ENCODE measurements around the gene PIGK.

- TF ChIP-seq, protein P1, sequence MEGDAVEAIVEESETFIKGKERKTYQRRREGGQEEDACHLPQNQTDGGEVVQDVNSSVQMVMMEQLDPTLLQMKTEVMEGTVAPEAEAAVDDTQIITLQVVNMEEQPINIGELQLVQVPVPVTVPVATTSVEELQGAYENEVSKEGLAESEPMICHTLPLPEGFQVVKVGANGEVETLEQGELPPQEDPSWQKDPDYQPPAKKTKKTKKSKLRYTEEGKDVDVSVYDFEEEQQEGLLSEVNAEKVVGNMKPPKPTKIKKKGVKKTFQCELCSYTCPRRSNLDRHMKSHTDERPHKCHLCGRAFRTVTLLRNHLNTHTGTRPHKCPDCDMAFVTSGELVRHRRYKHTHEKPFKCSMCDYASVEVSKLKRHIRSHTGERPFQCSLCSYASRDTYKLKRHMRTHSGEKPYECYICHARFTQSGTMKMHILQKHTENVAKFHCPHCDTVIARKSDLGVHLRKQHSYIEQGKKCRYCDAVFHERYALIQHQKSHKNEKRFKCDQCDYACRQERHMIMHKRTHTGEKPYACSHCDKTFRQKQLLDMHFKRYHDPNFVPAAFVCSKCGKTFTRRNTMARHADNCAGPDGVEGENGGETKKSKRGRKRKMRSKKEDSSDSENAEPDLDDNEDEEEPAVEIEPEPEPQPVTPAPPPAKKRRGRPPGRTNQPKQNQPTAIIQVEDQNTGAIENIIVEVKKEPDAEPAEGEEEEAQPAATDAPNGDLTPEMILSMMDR (tag by site-specific recombination; IDR thresholded peaks at IDR 0.05): no peak
- TF ChIP-seq, protein P2, sequence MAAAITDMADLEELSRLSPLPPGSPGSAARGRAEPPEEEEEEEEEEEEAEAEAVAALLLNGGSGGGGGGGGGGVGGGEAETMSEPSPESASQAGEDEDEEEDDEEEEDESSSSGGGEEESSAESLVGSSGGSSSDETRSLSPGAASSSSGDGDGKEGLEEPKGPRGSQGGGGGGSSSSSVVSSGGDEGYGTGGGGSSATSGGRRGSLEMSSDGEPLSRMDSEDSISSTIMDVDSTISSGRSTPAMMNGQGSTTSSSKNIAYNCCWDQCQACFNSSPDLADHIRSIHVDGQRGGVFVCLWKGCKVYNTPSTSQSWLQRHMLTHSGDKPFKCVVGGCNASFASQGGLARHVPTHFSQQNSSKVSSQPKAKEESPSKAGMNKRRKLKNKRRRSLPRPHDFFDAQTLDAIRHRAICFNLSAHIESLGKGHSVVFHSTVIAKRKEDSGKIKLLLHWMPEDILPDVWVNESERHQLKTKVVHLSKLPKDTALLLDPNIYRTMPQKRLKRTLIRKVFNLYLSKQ (tag by site-specific recombination; IDR thresholded peaks at IDR 0.05; ENCODE audit: borderline replicate concordance): no peak
- TF ChIP-seq, protein P3, sequence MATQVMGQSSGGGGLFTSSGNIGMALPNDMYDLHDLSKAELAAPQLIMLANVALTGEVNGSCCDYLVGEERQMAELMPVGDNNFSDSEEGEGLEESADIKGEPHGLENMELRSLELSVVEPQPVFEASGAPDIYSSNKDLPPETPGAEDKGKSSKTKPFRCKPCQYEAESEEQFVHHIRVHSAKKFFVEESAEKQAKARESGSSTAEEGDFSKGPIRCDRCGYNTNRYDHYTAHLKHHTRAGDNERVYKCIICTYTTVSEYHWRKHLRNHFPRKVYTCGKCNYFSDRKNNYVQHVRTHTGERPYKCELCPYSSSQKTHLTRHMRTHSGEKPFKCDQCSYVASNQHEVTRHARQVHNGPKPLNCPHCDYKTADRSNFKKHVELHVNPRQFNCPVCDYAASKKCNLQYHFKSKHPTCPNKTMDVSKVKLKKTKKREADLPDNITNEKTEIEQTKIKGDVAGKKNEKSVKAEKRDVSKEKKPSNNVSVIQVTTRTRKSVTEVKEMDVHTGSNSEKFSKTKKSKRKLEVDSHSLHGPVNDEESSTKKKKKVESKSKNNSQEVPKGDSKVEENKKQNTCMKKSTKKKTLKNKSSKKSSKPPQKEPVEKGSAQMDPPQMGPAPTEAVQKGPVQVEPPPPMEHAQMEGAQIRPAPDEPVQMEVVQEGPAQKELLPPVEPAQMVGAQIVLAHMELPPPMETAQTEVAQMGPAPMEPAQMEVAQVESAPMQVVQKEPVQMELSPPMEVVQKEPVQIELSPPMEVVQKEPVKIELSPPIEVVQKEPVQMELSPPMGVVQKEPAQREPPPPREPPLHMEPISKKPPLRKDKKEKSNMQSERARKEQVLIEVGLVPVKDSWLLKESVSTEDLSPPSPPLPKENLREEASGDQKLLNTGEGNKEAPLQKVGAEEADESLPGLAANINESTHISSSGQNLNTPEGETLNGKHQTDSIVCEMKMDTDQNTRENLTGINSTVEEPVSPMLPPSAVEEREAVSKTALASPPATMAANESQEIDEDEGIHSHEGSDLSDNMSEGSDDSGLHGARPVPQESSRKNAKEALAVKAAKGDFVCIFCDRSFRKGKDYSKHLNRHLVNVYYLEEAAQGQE (tag by site-specific recombination; IDR thresholded peaks at IDR 0.05): no peak
- no peak for TF ChIP-seq HOXA7 (CRISPR knock-in tag; IDR thresholded peaks at IDR 0.05; ENCODE audit: borderline replicate concordance)
- no peak for TF ChIP-seq ZNF660 (tag by site-specific recombination; IDR thresholded peaks at IDR 0.05)
- TF ChIP-seq ZBTB21 (tag by site-specific recombination; IDR thresholded peaks at IDR 0.05): no peak
- no peak for TF ChIP-seq ZFP37 (tag by site-specific recombination; IDR thresholded peaks at IDR 0.05)
- TF ChIP-seq ZNF24 (tag by site-specific recombination; IDR thresholded peaks at IDR 0.05): no peak
- no peak for TF ChIP-seq ZNF416 (tag by site-specific recombination; IDR thresholded peaks at IDR 0.05)
- no peak for TF ChIP-seq ZBTB1 (tag by site-specific recombination; IDR thresholded peaks at IDR 0.05)
Observed at GRCh38 chr1:77065693-77066342, 153.4 kb downstream of the PIGK start.
